Mammary epithelial cell (primary cell): ENCODE data around the gene AGTPBP1.

Experiments used
- EZH2 ChIP-seq: IDR thresholded peaks from 2 replicates; pipeline ENCODE4 v1.6.1; 2012; ENCODE audit warnings: low read length, inconsistent platforms, borderline replicate concordance
- TF ChIP-seq, protein P1 (sequence below), 2 donors: IDR thresholded peaks in 1 of 2; conservative IDR thresholded peaks in 1 of 2; 2 replicates each; pipeline ENCODE4 v1.5.1; 2011 to 2012; ENCODE audit warnings: inconsistent platforms in 2 of 2, low read length in 2 of 2, mild to moderate bottlenecking in 2 of 2, control low read depth in 1 of 2, low read depth in 1 of 2; ENCODE audit not compliant: insufficient read depth in 1 of 2; ENCODE audit errors: extremely low read depth in 1 of 2

DNA sequence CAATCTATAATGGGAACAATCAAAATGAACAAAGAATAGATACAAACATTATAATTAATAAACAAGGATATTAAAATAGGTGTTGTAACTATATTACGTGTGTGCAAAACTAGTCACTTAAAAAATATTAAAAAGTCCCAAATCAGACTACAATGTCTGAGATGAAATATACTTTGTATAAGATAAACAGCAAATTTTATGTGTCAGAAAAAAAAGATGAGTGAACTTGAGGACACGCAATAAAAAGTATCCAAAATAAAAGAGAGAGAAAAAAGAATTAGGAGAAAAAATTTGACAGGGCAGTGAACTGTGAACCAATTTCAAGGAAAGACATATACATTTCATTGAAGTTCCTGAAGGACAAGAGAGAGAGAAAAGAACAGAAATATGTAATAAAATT is 37.0 kb downstream of the AGTPBP1 start:
- TF ChIP-seq, protein P1, sequence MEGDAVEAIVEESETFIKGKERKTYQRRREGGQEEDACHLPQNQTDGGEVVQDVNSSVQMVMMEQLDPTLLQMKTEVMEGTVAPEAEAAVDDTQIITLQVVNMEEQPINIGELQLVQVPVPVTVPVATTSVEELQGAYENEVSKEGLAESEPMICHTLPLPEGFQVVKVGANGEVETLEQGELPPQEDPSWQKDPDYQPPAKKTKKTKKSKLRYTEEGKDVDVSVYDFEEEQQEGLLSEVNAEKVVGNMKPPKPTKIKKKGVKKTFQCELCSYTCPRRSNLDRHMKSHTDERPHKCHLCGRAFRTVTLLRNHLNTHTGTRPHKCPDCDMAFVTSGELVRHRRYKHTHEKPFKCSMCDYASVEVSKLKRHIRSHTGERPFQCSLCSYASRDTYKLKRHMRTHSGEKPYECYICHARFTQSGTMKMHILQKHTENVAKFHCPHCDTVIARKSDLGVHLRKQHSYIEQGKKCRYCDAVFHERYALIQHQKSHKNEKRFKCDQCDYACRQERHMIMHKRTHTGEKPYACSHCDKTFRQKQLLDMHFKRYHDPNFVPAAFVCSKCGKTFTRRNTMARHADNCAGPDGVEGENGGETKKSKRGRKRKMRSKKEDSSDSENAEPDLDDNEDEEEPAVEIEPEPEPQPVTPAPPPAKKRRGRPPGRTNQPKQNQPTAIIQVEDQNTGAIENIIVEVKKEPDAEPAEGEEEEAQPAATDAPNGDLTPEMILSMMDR (conservative IDR thresholded peaks at IDR 0.05 in 1 of 2, IDR thresholded peaks at IDR 0.05 in 1 of 2; ENCODE audit: extremely low read depth in 1 of 2, insufficient read depth in 1 of 2, low read depth in 1 of 2, low read length in 2 of 2), result no peak
- TF ChIP-seq EZH2, result no peak
